Hepatocyte (in vitro differentiated cells): ENCODE measurements around the gene IL17B.

Experiments used
- CTCF ChIP-seq: fragments of 200-600 bp; sonication (generic); IDR thresholded peaks from 2 replicates; pipeline ENCODE4 v1.5.1; 2016; ENCODE audit warnings: antibody characterized with exemption, mild to moderate bottlenecking; ENCODE audit not compliant: poor library complexity
- EZH2 ChIP-seq: fragments of 200-600 bp; sonication (generic); IDR thresholded peaks from 2 replicates; pipeline ENCODE4 v1.6.1; 2016; ENCODE audit warnings: antibody characterized with exemption, mild to moderate bottlenecking, borderline replicate concordance

DNA sequence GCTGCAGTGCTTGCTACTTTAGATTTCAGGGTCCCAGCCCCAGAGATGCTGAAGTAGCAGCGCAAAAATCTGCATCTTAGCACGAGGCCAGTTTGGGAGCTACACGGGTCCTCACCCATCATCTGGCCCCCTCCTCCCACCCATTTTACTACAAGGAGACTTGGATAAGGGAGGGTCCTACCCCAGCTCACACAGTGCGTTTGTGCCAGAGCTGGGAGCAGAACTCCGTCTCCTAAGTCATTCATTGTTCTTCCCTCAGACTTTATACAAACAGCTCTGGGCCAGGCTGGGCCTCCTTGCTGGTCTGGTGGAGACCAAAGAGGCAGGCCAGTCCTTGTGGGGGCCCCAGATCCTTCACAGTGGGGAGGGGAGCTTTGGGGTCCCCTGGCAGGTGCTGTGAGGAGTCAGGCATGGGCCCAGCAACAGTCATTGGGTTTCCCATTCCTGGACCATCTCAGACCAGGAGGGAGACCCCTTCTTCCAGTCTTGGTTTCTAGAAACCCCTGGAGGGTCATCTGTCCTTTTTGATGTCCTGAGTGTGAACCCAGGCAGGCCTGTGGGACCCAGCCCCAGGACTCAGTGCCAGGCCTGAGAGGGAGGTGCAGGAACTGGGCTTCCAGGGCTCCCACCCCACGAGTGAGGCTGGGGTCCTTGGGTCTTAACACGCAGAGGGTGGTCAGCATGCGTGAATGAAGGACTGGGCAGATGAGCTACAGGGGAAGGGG lies 2.3 kb upstream of the IL17B start:
- TF ChIP-seq CTCF (no peak), EZH2 (no peak)
